NCI-H345 treated with DMSO at 0.1 percent for 48 hours (cell line): Measurements from ENCODE around the gene RFX4.
"Not testable (repeated sequence)": the region's sequence is repeated elsewhere in the genome, so short reads cannot be mapped to it uniquely, and the experiment has no call there.

Source experiments
- DNase-seq: peaks from one replicate; lab custom pipeline; 2025; ENCODE audit not compliant: unreplicated experiment; lab: John Stamatoyannopoulos, UW

RFX4 gene

GRCh38 chr12:106685381-106685780, 102.6 kb downstream of the RFX4 start:
- DNase-seq, result no peak

- no peak for DNase-seq
These were observed 104.9 kb downstream of the RFX4 start for GRCh38 chr12:106687672-106688071.

- no peak for DNase-seq
These were observed 107.9 kb downstream of the RFX4 start for GRCh38 chr12:106690569-106691305.

- DNase-seq, result not testable (repeated sequence)
These were observed 109.2 kb downstream of the RFX4 start for GRCh38 chr12:106692033-106692432.

- DNase-seq, result no peak
These were observed 110.4 kb downstream of the RFX4 start for GRCh38 chr12:106692896-106693820.

- no peak for DNase-seq
These were observed 113.3 kb downstream of the RFX4 start for GRCh38 chr12:106696071-106696470.

GRCh38 chr12:106696681-106697417, 114.0 kb downstream of the RFX4 start:
- DNase-seq, result no peak

GRCh38 chr12:106704081-106704480, 121.3 kb downstream of the RFX4 start:
- DNase-seq, result no peak

- DNase-seq, result no peak
These were observed 123.2 kb downstream of the RFX4 start for GRCh38 chr12:106705971-106706370.

- DNase-seq, result no peak
These were observed 126.3 kb downstream of the RFX4 start for GRCh38 chr12:106709068-106709511.

- no peak for DNase-seq
These were observed 127.5 kb downstream of the RFX4 start for GRCh38 chr12:106710143-106710893.

- DNase-seq, result no peak
These were observed 128.5 kb downstream of the RFX4 start for GRCh38 chr12:106711316-106711715.

GRCh38 chr12:106712768-106713167, 130.0 kb downstream of the RFX4 start:
- no peak for DNase-seq

GRCh38 chr12:106714926-106715325, 132.1 kb downstream of the RFX4 start:
- no peak for DNase-seq

GRCh38 chr12:106715582-106715981, 132.8 kb downstream of the RFX4 start:
- DNase-seq, result no peak

GRCh38 chr12:106717673-106718072, 134.9 kb downstream of the RFX4 start:
- no peak for DNase-seq

GRCh38 chr12:106719879-106720278, 137.1 kb downstream of the RFX4 start:
- no peak for DNase-seq

GRCh38 chr12:106720696-106721095, 137.9 kb downstream of the RFX4 start:
- no peak for DNase-seq

- DNase-seq, result no peak
These were observed 139.1 kb downstream of the RFX4 start for GRCh38 chr12:106721915-106722314.

GRCh38 chr12:106722837-106723236, 140.0 kb downstream of the RFX4 start:
- DNase-seq, result no peak

- no peak for DNase-seq
These were observed 140.6 kb downstream of the RFX4 start for GRCh38 chr12:106723416-106723815.
